DMS 273 (cell line): Measurements from ENCODE around the gene MYO1E.

ENCODE experiments used
- DNase-seq: peaks from one replicate; lab custom pipeline; 2025; ENCODE audit not compliant: unreplicated experiment; lab: John Stamatoyannopoulos, UW

The MYO1E gene

GRCh38 chr15:59237119-59237855, 135.4 kb downstream of the MYO1E start:
- DNase-seq = no peak

GRCh38 chr15:59236394-59236793, 136.3 kb downstream of the MYO1E start:
- DNase-seq = no peak

GRCh38 chr15:59232476-59232875, 140.2 kb downstream of the MYO1E start:
- DNase-seq = no peak

- DNase-seq = no peak
Measured at GRCh38 chr15:59230531-59231055, 142.1 kb downstream of the MYO1E start.

- no peak for DNase-seq
Measured at GRCh38 chr15:59229453-59229852, 143.2 kb downstream of the MYO1E start.

GRCh38 chr15:59229015-59229414, 143.7 kb downstream of the MYO1E start:
- no peak for DNase-seq

GRCh38 chr15:59227021-59227420, 145.7 kb downstream of the MYO1E start:
- DNase-seq = no peak

GRCh38 chr15:59224474-59224873, 148.2 kb downstream of the MYO1E start:
- DNase-seq = no peak

- no peak for DNase-seq
Measured at GRCh38 chr15:59223736-59224135, 148.9 kb downstream of the MYO1E start.

- no peak for DNase-seq
Measured at GRCh38 chr15:59222906-59223550, 149.6 kb downstream of the MYO1E start.

GRCh38 chr15:59221511-59222505, 150.9 kb downstream of the MYO1E start:
- DNase-seq = no peak

- no peak for DNase-seq
Measured at GRCh38 chr15:59218710-59219109, 154.0 kb downstream of the MYO1E start.

GRCh38 chr15:59217876-59218498, 154.7 kb downstream of the MYO1E start:
- DNase-seq = no peak

GRCh38 chr15:59216911-59217310, 155.8 kb downstream of the MYO1E start:
- DNase-seq = no peak

- DNase-seq = no peak
Measured at GRCh38 chr15:59210186-59210585, 162.5 kb downstream of the MYO1E start.

- DNase-seq = no peak
Measured at GRCh38 chr15:59208613-59209249, 163.9 kb downstream of the MYO1E start.

GRCh38 chr15:59206623-59207183, 166.0 kb downstream of the MYO1E start, which contains the start of gene LDHAL6B:
TSS of gene LDHAL6B (plus strand) at chr15:59206843. CDS start at chr15:59206941, 98 bp downstream.
- no peak for DNase-seq

- no peak for DNase-seq
Measured at GRCh38 chr15:59205839-59206622, 166.6 kb downstream of the MYO1E start.

GRCh38 chr15:59203657-59204056, 169.0 kb downstream of the MYO1E start:
- DNase-seq = no peak
